GM12878 (cell line): Measurements from ENCODE around the gene SLC38A3. TPM values are rescaled to one million over a fixed set of nuclear protein-coding genes. Genes with fewer than 3 reads are reported as not detected.

Source experiments
- ATAC-seq: fragments of 200-7000 bp; cut with Tn5 transposase; 3 replicates; pipeline ENCODE4 v1.9.1; 2020; ENCODE audit warnings: mild to moderate bottlenecking, moderate library complexity
- BruUV-seq: library from RNA; stranded (reverse); fragments of 400-500 nt; replicated peaks from 2 replicates; lab custom pipeline; 2021; lab: Mats Ljungman, UMichigan
- CTCF ChIA-PET: fragments of 300-600 bp; sonication (Branson Sonifier 250); formaldehyde crosslinking; extraction: SDS; loops from one replicate; lab custom pipeline; 2021; ENCODE audit warnings: inconsistent platforms; lab: Yijun Ruan, JAX
- POLR2A ChIA-PET: fragments of 350-600 bp; formaldehyde crosslinking; extraction: SDS; loops from one replicate; lab custom pipeline; 2021; ENCODE audit warnings: inconsistent platforms; lab: Charles Lee
- RAD21 ChIA-PET: fragments of 300-600 bp; sonication (Branson Sonifier 250); formaldehyde crosslinking; loops from one replicate; lab custom pipeline; 2023; ENCODE audit warnings: antibody characterized with exemption; ENCODE audit not compliant: unreplicated experiment; lab: Charles Lee
- SMC1A ChIA-PET: fragments of 300-600 bp; sonication (Branson Sonifier 250); formaldehyde crosslinking; loops from one replicate; lab custom pipeline; 2023; ENCODE audit not compliant: unreplicated experiment, uncharacterized antibody; lab: Charles Lee
- DNase-seq: peaks from one replicate; pipeline ENCODE4 v3.0.0-alpha.2; 2011; ENCODE audit warnings: low read depth, low spot score
- FAIRE-seq: peaks from 3 replicates; lab custom pipeline; 2011; peaks lifted over from hg19 to GRCh38; lab: Jason Lieb, UNC
- H2AFZ ChIP-seq: 2 replicates; pipeline ENCODE4 v1.6.0; 2011; ENCODE audit warnings: low read depth, low read length, control low read depth; ENCODE audit not compliant: control insufficient read depth
- H3K27ac ChIP-seq: 2 replicates; pipeline ENCODE4 v1.5.1; 2011; ENCODE audit warnings: control low read depth; ENCODE audit not compliant: control insufficient read depth, insufficient read depth
- H3K27me3 ChIP-seq, 2 experiments: replicated peaks in 1 of 2; 2 replicates each; pipeline versions ENCODE4 v1.6.0 to v1.6.1; 2011; ENCODE audit warnings: low read length in 1 of 2; ENCODE audit not compliant: control insufficient read depth in 2 of 2, insufficient read depth in 2 of 2
- H3K36me3 ChIP-seq, 2 experiments: 2 replicates each; pipeline ENCODE4 v1.5.1; 2011; ENCODE audit warnings: low read length in 1 of 2; ENCODE audit not compliant: control insufficient read depth in 2 of 2, insufficient read depth in 2 of 2
- H3K4me1 ChIP-seq: 2 replicates; pipeline ENCODE4 v1.6.1; 2011; ENCODE audit warnings: mild to moderate bottlenecking, low read length, moderate library complexity, mixed read lengths; ENCODE audit not compliant: control insufficient read depth, insufficient read depth
- H3K4me2 ChIP-seq: 2 replicates; pipeline ENCODE4 v1.6.0; 2011; ENCODE audit warnings: control low read depth; ENCODE audit not compliant: control insufficient read depth, insufficient read depth
- H3K4me3 ChIP-seq: fragments of 200-600 bp; sonication (generic); 2 replicates; pipeline ENCODE4 v1.5.1; 2016
- H3K79me2 ChIP-seq: 2 replicates; pipeline ENCODE4 v1.6.0; 2011; ENCODE audit warnings: low read length; ENCODE audit not compliant: control insufficient read depth, insufficient read depth
- H3K9ac ChIP-seq: 2 replicates; pipeline ENCODE4 v1.8.0; 2011; ENCODE audit warnings: low read length, control low read depth, mixed read lengths; ENCODE audit not compliant: control insufficient read depth, insufficient read depth
- H3K9me3 ChIP-seq: replicated peaks from 3 replicates; pipeline ENCODE4 v1.5.1; 2011; ENCODE audit warnings: mild to moderate bottlenecking, low read length; ENCODE audit not compliant: control insufficient read depth, insufficient read depth
- H4K20me1 ChIP-seq: 2 replicates; pipeline ENCODE4 v1.6.0; 2011; ENCODE audit not compliant: control insufficient read depth, insufficient read depth
- ATF7 ChIP-seq: fragments of 450-650 bp; IDR thresholded peaks from 2 replicates; pipeline ENCODE4 v1.6.1; 2016; ENCODE audit warnings: low read depth, mild to moderate bottlenecking
- DPF2 ChIP-seq: fragments of 450-650 bp; IDR thresholded peaks from 2 replicates; pipeline ENCODE4 v1.6.1; 2017; ENCODE audit warnings: mild to moderate bottlenecking
- ESRRA ChIP-seq: IDR thresholded peaks from 2 replicates; pipeline ENCODE4 v1.6.1; 2012; ENCODE audit warnings: mild to moderate bottlenecking, low read length, improper control_type of control experiment
- EZH2 ChIP-seq: IDR thresholded peaks from 2 replicates; pipeline ENCODE4 v1.6.1; 2012; ENCODE audit warnings: low read depth, mild to moderate bottlenecking, control low read depth, inconsistent platforms, low read length, borderline replicate concordance; ENCODE audit not compliant: control insufficient read depth
- IKZF2 ChIP-seq, 2 experiments: fragments of 450-650 bp; IDR thresholded peaks; 2 replicates each; pipeline ENCODE4 v1.6.1; 2017; ENCODE audit warnings: mild to moderate bottlenecking in 2 of 2, moderate library complexity in 2 of 2
- NFXL1 ChIP-seq: fragments of 450-650 bp; IDR thresholded peaks from 2 replicates; pipeline ENCODE4 v1.6.1; 2017; ENCODE audit warnings: antibody characterized with exemption, mild to moderate bottlenecking, borderline replicate concordance
- PAX5 ChIP-seq: IDR thresholded peaks from 2 replicates; pipeline ENCODE4 v1.6.1; 2011; ENCODE audit warnings: low read depth, low read length, borderline replicate concordance
- POLR2AphosphoS5 ChIP-seq: IDR thresholded peaks from 2 replicates; pipeline ENCODE4 v1.6.1; 2011; ENCODE audit warnings: mild to moderate bottlenecking, low read length, inconsistent platforms
- RAD51 ChIP-seq: fragments of 450-650 bp; IDR thresholded peaks from 2 replicates; pipeline ENCODE4 v1.6.1; 2016; ENCODE audit warnings: moderate library complexity, mild to moderate bottlenecking, inconsistent platforms
- YBX1 ChIP-seq: fragments of 450-650 bp; IDR thresholded peaks from 2 replicates; pipeline ENCODE4 v1.6.1; 2016; ENCODE audit warnings: antibody characterized with exemption
- WGBS: methylation state at CpG from one replicate; pipeline ENCODE4 v1.1.6; 2016; ENCODE audit warnings: low lambda C conversion rate; ENCODE audit not compliant: insufficient replicate concordance, insufficient coverage; ENCODE audit errors: missing lambda C conversion rate; 5-methylcytosine and 5-hydroxymethylcytosine counted together
- in situ Hi-C: fragments of 300-500 bp; cut with MboI; formaldehyde crosslinking; loops from 9 replicates; pipeline ENCODE4 v1.14.3; 2018; ENCODE audit warnings: mixed read lengths
- intact Hi-C: fragments of 100-400 bp; cut with micrococcal nuclease; formaldehyde crosslinking; loops from one replicate; pipeline ENCODE4 v1.14.2; 2022; ENCODE audit not compliant: unreplicated experiment
- polyA plus RNA-seq, 11 experiments: library from polyadenylated mRNA; depleted of rRNA in 4 of 11; unstranded in 6 of 11; stranded (reverse) in 5 of 11; fragments of >200 nt; fragmentation: Nextera tagmentation in 4 of 11; fragmentation: Illumina TruSeq in 1 of 11; extraction: Ambion mirVana in 4 of 11; extraction: Trizol in 1 of 11; gene quantifications; 1 replicate in 1 of 11; 2 replicates in 10 of 11; pipeline versions ENCODE4 v1.2.1 to v1.2.3, GENCODE V29; 2011 to 2016; ENCODE audit warnings: inconsistent platforms in 2 of 11, missing spikeins in 2 of 11, low read depth in 1 of 11
- total RNA-seq, 4 experiments: library from RNA; depleted of rRNA in 3 of 4; stranded (reverse); fragments of >200 nt in 3 of 4; fragmentation: Illumina TruSeq in 1 of 4; extraction: Trizol in 1 of 4; gene quantifications; 2 replicates each; pipeline versions ENCODE4 v1.2.1 to v1.2.3, GENCODE V29; 2013 to 2021
- TF ChIP-seq, protein P1 (sequence below): IDR thresholded peaks from 2 replicates; pipeline ENCODE4 v1.6.1; 2011; ENCODE audit warnings: low read depth, low read length, improper control_type of control experiment, borderline replicate concordance
- TF ChIP-seq, protein P2 (sequence below): IDR thresholded peaks from 2 replicates; pipeline ENCODE4 v1.6.1; 2011; ENCODE audit warnings: mild to moderate bottlenecking, low read depth, low read length, moderate library complexity; ENCODE audit not compliant: insufficient replicate concordance
- TF ChIP-seq, protein P3 (sequence below): fragments of 450-650 bp; IDR thresholded peaks from 2 replicates; pipeline ENCODE4 v1.6.1; 2017; ENCODE audit warnings: mild to moderate bottlenecking, moderate library complexity
- TF ChIP-seq, protein P4 (sequence below): fragments of 450-650 bp; IDR thresholded peaks from 2 replicates; pipeline ENCODE4 v1.6.1; 2016; ENCODE audit warnings: mild to moderate bottlenecking, moderate library complexity, borderline replicate concordance

The SLC38A3 gene
- total and polyA plus RNA-seq, 10 of the 15 experiments (the other 5 are each of a cell fraction or from before 2014, with no cell fraction given): 0.14 TPM; not detected in 9

DNA sequence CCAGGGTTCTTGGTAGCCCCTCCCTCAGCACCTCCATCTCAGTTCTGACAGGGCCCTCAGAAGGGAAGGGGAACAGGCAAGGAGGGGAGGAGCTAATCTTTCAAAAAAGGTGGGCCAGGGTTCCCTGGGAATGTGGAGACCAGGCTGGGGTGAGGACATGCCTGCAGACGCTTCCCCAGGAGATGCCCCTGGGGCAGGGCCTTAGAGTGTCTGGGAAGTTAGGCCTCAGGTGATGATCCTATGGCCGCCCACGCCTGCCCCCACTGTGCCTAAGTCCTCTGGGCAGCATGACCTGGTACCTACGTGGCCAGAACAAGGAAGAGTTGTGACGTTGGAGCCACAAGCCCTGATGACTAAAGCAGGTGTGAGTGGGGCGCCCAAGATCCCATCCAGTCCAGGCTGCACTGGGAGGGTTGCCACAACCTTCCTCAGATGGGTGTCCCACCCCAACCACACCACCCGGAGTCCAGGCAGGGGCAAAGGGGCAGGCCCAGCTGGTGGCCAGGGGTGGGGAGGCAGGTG is 60.0 kb downstream of the SLC38A3 start:
- Histone ChIP-seq H3K9ac (no peak overlapping the region), H3K4me3 (no peak overlapping the region), H3K27ac (no peak overlapping the region), H3K27me3 (peaks cover 0 to 4% of the 10 kb centered on the region in 2 experiments; a peak in 1 of 4 replicates), H3K9me3 (no peaks in the 10 kb centered on the region), H2AFZ (no peak overlapping the region), H3K36me3 (no peaks in the 10 kb centered on the region), H3K79me2 (no peaks in the 10 kb centered on the region), H4K20me1 (no peaks in the 10 kb centered on the region), H3K4me2 (no peak overlapping the region), H3K4me1 (peaks cover 9% of the 10 kb centered on the region)
- CTCF ChIA-PET: no interaction called here
- no peak for DNase-seq
- POLR2A ChIA-PET: no interaction called here
- in situ Hi-C loops (no loop called here), intact Hi-C loops (no loop called here)
- no peak for FAIRE-seq
- ATAC-seq: no peak
- RAD21 ChIA-PET: no interaction called here
- 18% methylated on average over 7 of the region's 7 CpGs for WGBS
- BruUV-seq: no TSS peak
- SMC1A ChIA-PET: no interaction called here
- TF ChIP-seq, protein P1, sequence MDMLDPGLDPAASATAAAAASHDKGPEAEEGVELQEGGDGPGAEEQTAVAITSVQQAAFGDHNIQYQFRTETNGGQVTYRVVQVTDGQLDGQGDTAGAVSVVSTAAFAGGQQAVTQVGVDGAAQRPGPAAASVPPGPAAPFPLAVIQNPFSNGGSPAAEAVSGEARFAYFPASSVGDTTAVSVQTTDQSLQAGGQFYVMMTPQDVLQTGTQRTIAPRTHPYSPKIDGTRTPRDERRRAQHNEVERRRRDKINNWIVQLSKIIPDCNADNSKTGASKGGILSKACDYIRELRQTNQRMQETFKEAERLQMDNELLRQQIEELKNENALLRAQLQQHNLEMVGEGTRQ: no peak
- TF ChIP-seq ATF7 (no peak), RAD51 (no peak), PAX5 (no peak), EZH2 (no peak), ESRRA (no peak), DPF2 (no peak), NFXL1 (no peak), POLR2AphosphoS5 (no peak), YBX1 (no peak), IKZF2 (IDR thresholded peaks at IDR 0.05) (no peak)
- TF ChIP-seq, protein P2, sequence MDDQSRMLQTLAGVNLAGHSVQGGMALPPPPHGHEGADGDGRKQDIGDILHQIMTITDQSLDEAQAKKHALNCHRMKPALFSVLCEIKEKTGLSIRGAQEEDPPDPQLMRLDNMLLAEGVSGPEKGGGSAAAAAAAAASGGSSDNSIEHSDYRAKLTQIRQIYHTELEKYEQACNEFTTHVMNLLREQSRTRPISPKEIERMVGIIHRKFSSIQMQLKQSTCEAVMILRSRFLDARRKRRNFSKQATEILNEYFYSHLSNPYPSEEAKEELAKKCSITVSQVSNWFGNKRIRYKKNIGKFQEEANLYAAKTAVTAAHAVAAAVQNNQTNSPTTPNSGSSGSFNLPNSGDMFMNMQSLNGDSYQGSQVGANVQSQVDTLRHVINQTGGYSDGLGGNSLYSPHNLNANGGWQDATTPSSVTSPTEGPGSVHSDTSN: no peak
- TF ChIP-seq, protein P3, sequence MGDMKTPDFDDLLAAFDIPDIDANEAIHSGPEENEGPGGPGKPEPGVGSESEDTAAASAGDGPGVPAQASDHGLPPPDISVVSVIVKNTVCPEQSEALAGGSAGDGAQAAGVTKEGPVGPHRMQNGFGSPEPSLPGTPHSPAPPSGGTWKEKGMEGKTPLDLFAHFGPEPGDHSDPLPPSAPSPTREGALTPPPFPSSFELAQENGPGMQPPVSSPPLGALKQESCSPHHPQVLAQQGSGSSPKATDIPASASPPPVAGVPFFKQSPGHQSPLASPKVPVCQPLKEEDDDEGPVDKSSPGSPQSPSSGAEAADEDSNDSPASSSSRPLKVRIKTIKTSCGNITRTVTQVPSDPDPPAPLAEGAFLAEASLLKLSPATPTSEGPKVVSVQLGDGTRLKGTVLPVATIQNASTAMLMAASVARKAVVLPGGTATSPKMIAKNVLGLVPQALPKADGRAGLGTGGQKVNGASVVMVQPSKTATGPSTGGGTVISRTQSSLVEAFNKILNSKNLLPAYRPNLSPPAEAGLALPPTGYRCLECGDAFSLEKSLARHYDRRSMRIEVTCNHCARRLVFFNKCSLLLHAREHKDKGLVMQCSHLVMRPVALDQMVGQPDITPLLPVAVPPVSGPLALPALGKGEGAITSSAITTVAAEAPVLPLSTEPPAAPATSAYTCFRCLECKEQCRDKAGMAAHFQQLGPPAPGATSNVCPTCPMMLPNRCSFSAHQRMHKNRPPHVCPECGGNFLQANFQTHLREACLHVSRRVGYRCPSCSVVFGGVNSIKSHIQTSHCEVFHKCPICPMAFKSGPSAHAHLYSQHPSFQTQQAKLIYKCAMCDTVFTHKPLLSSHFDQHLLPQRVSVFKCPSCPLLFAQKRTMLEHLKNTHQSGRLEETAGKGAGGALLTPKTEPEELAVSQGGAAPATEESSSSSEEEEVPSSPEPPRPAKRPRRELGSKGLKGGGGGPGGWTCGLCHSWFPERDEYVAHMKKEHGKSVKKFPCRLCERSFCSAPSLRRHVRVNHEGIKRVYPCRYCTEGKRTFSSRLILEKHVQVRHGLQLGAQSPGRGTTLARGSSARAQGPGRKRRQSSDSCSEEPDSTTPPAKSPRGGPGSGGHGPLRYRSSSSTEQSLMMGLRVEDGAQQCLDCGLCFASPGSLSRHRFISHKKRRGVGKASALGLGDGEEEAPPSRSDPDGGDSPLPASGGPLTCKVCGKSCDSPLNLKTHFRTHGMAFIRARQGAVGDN: no peak
- TF ChIP-seq, protein P4, sequence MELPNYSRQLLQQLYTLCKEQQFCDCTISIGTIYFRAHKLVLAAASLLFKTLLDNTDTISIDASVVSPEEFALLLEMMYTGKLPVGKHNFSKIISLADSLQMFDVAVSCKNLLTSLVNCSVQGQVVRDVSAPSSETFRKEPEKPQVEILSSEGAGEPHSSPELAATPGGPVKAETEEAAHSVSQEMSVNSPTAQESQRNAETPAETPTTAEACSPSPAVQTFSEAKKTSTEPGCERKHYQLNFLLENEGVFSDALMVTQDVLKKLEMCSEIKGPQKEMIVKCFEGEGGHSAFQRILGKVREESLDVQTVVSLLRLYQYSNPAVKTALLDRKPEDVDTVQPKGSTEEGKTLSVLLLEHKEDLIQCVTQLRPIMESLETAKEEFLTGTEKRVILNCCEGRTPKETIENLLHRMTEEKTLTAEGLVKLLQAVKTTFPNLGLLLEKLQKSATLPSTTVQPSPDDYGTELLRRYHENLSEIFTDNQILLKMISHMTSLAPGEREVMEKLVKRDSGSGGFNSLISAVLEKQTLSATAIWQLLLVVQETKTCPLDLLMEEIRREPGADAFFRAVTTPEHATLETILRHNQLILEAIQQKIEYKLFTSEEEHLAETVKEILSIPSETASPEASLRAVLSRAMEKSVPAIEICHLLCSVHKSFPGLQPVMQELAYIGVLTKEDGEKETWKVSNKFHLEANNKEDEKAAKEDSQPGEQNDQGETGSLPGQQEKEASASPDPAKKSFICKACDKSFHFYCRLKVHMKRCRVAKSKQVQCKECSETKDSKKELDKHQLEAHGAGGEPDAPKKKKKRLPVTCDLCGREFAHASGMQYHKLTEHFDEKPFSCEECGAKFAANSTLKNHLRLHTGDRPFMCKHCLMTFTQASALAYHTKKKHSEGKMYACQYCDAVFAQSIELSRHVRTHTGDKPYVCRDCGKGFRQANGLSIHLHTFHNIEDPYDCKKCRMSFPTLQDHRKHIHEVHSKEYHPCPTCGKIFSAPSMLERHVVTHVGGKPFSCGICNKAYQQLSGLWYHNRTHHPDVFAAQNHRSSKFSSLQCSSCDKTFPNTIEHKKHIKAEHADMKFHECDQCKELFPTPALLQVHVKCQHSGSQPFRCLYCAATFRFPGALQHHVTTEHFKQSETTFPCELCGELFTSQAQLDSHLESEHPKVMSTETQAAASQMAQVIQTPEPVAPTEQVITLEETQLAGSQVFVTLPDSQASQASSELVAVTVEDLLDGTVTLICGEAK: no peak
